Transverse colon (tissue), 4 donors: ENCODE data around the gene DYNC1I1. TPM values are rescaled to one million over a fixed set of nuclear protein-coding genes. Genes with fewer than 3 reads are reported as not detected.

ENCODE experiments used
- DNase-seq: peaks from one replicate; pipeline ENCODE4 v3.0.0-alpha.2; 2019
- H3K27ac ChIP-seq, 4 donors: fragments of 200-600 bp; sonication (generic); 2 replicates each; pipeline ENCODE4 v1.5.1; 2016 to 2018; ENCODE audit warnings: inconsistent platforms in 4 of 4
- H3K27me3 ChIP-seq: fragments of 200-600 bp; sonication (generic); 2 replicates; pipeline ENCODE4 v1.5.1; 2017; ENCODE audit warnings: inconsistent platforms
- H3K36me3 ChIP-seq, 4 donors: fragments of 200-600 bp; sonication (generic); 2 replicates each; pipeline ENCODE4 v1.5.1; 2017 to 2019; ENCODE audit warnings: inconsistent platforms in 4 of 4
- H3K4me1 ChIP-seq, 4 donors: fragments of 200-600 bp; sonication (generic); 2 replicates each; pipeline ENCODE4 v1.5.1; 2017 to 2020; ENCODE audit warnings: inconsistent platforms in 4 of 4
- H3K4me3 ChIP-seq, 4 donors: fragments of 200-600 bp; sonication (generic); 1 replicate in 1 of 4; 2 replicates in 3 of 4; pipeline versions ENCODE4 v1.5.1 to v1.6.1; 2017 to 2019; ENCODE audit warnings: inconsistent platforms in 4 of 4
- H3K9me3 ChIP-seq, 2 donors: fragments of 200-600 bp; sonication (generic); 2 replicates each; pipeline ENCODE4 v1.5.1; 2017 to 2019; ENCODE audit warnings: inconsistent platforms in 2 of 2
- CTCF ChIP-seq, 5 experiments: fragments of 200-600 bp in 3 of 5; fragments of 450-650 bp in 2 of 5; sonication (generic) in 3 of 5; IDR thresholded peaks; 1 replicate in 2 of 5; 2 replicates in 3 of 5; pipeline ENCODE4 v1.5.1; 2016 to 2017; ENCODE audit warnings: antibody characterized with exemption in 5 of 5, inconsistent platforms in 3 of 5, mild to moderate bottlenecking in 2 of 5, moderate library complexity in 1 of 5
- EP300 ChIP-seq: sonication (generic); formaldehyde crosslinking; IDR thresholded peaks from one replicate; pipeline ENCODE4 v1.6.1; 2017; ENCODE audit warnings: antibody characterized with exemption, low read depth
- POLR2A ChIP-seq: fragments of 450-650 bp; IDR thresholded peaks from one replicate; pipeline ENCODE4 v1.6.1; 2016; ENCODE audit warnings: antibody characterized with exemption, mild to moderate bottlenecking, moderate library complexity
- POLR2AphosphoS5 ChIP-seq, 3 donors: sonication (generic); formaldehyde crosslinking; IDR thresholded peaks; one replicate each; pipeline ENCODE4 v1.6.1; 2016; ENCODE audit warnings: antibody characterized with exemption in 3 of 3
- WGBS, 2 donors: methylation state at CpG; one replicate each; pipeline ENCODE4 v1.1.5; 2018; ENCODE audit warnings: low coverage in 1 of 2; 5-methylcytosine and 5-hydroxymethylcytosine counted together
- in situ Hi-C, 4 donors: fragments of 200-750 bp; cut with MboI; loops; one replicate each; pipeline versions ENCODE4 v1.15.0 to v1.15.1; 2017; ENCODE audit warnings: low sequenced_read_pairs in 3 of 4, low pct_ligation_motif_present in 1 of 4, low pct_unique_long_range_greater_than_20kb in 1 of 4
- intact Hi-C: fragments of 100-400 bp; cut with DNase I; formaldehyde crosslinking; loops from one replicate; pipeline ENCODE4 v1.15.1; 2023; ENCODE audit warnings: low total_unique reads
- total RNA-seq, 4 donors: library from RNA; depleted of rRNA; stranded (reverse); fragments of >200 nt; gene quantifications; one replicate each; pipeline ENCODE4 v1.1.0, GENCODE V29; 2016

Gene DYNC1I1
- total RNA-seq, 4 donors from 2014 or later = 1.8 to 37.0 (median 7.4) TPM

DNA sequence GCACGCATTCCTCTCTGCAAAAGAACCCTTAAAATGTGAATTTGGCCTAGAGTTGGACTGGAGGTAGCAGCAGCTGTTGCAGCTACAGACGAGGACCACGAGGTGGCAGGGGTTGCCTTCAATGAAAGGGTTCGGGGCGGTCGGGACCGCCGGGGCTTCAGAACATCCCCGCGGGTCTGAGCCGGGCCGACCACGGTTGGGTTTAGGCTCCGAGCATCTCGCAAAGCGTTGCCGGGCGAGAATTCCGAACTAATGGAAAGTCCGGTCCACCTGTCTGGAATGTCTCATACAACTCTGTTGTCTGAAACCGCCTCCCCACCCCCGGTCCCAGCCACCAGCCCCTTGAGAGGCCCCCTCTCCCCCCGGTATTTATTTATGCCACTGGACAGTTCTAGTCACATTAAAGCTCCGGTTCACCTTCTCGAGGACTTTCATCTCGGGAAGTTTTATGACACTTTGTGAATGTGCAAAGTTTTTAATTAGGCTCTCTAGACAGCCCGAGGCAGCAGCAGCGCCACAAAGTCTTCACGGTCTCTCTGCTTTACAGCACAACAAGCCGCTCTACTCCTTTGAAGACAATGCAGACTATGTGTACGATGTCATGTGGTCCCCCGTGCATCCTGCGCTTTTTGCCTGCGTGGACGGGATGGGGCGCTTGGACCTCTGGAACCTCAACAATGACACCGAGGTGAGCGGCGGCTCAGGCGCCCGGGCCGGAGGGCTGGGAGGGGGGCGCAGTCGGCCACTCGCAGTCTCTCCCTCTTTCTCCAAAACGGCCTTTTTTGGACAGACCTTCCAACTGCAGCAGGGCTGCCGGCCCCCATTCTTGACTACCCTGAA, 303.4 kb downstream of the DYNC1I1 start:
- peak; percentile 41 for DNase-seq
- Histone ChIP-seq H3K4me1 (peaks cover 5 to 8% (median 6%) of the 10 kb centered on the region in 4 donors), H3K36me3 (no peaks in the 10 kb centered on the region), H3K27me3 (peaks cover 34% of the 10 kb centered on the region), H3K27ac (no peak overlapping the region), H3K4me3 (peak overlapping the region; percentile 15 to 50 (median 26)), H3K9me3 (no peaks in the 10 kb centered on the region)
- TF ChIP-seq EP300 (no peak), POLR2A (no peak), CTCF (IDR thresholded peaks at IDR 0.05) (peak; percentile 55 to 75 (median 72))
- in situ Hi-C loops = loop anchor here in 1 of 4 donors (10.0 kb wide), 1 partner anchor 959 kb away; no protein-coding TSS in a partner anchor
- 3% methylated on average over 5 to 47 of the region's 47 CpGs for WGBS, 2 donors
- intact Hi-C loops = loop anchor here (10.0 kb wide), 1 partner anchor 949 kb away; the partner anchor contains the start of gene DLX5

DNA sequence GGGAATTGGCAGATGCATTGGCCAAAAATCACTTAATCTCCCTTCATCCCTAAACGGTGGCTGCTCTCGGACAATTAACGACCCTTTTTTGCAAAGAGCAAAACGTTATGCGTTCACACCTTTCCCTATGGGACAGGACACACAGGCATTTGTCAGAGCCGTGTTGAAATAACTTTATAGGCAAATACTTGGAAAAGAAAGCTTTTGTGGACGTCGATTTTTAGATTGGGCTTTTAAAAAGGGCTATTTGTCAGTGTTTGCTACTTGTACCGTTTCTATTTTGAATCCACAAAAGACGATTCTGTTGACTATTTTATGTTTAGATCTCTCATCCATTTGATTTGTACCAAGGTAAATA, 304.0 kb downstream of the DYNC1I1 start:
- Histone ChIP-seq H3K27ac (no peak overlapping the region), H3K4me1 (peaks cover 5 to 8% (median 6%) of the 10 kb centered on the region in 4 donors), H3K27me3 (peaks cover 34% of the 10 kb centered on the region), H3K36me3 (no peaks in the 10 kb centered on the region), H3K9me3 (no peaks in the 10 kb centered on the region), H3K4me3 (peak overlapping the region in 2 of 4 donors; percentile 30 to 50)
- intact Hi-C loops = loop anchor here (10.0 kb wide), 1 partner anchor 948 kb away; the partner anchor contains the start of gene DLX5
- in situ Hi-C loops = loop anchor here in 1 of 4 donors (10.0 kb wide), 1 partner anchor 958 kb away; no protein-coding TSS in a partner anchor
- no peak for TF ChIP-seq POLR2A
- TF ChIP-seq EP300 = no peak
- no peak for TF ChIP-seq CTCF (IDR thresholded peaks at IDR 0.05)
- TF ChIP-seq POLR2AphosphoS5 (IDR thresholded peaks at IDR 0.05) = no peak
- WGBS, 2 donors = 13% methylated on average over 10 of the region's 10 CpGs
- DNase-seq = no peak

DNA sequence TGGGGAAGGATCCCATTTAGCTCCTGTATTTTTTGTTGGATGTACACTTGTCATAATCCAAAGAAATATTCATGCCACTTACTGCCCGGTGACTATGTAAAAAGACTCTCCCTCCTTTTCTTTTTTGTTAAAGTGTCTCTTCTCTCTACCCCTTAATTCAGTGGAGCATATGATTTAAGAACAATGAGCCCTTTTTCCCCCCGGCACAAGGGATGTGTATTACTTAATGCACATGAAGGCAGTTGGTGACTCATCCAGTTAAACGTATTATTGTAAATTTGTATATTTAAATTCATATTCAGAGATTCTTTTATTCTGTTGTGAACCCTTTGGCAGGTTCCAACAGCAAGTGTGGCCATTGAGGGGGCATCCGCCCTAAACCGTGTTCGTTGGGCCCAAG, 307.7 kb downstream of the DYNC1I1 start:
- no peaks in the 10 kb centered on the region for H3K9me3 ChIP-seq
- no peak overlapping the region for H3K27ac ChIP-seq
- in situ Hi-C loops = no loop called here
- no peaks in the 10 kb centered on the region for H3K36me3 ChIP-seq
- H3K4me1 ChIP-seq = peaks cover 5 to 8% (median 6%) of the 10 kb centered on the region in 4 donors
- 82 to 90% methylated on average over 6 of the region's 6 CpGs for WGBS, 2 donors
- no peak for DNase-seq
- intact Hi-C loops = no loop called here
- peaks cover 34% of the 10 kb centered on the region for H3K27me3 ChIP-seq
- TF ChIP-seq POLR2A = no peak
- TF ChIP-seq CTCF (IDR thresholded peaks at IDR 0.05) = no peak
- TF ChIP-seq POLR2AphosphoS5 (IDR thresholded peaks at IDR 0.05) = no peak
- no peak for TF ChIP-seq EP300
- no peak overlapping the region for H3K4me3 ChIP-seq

DNA sequence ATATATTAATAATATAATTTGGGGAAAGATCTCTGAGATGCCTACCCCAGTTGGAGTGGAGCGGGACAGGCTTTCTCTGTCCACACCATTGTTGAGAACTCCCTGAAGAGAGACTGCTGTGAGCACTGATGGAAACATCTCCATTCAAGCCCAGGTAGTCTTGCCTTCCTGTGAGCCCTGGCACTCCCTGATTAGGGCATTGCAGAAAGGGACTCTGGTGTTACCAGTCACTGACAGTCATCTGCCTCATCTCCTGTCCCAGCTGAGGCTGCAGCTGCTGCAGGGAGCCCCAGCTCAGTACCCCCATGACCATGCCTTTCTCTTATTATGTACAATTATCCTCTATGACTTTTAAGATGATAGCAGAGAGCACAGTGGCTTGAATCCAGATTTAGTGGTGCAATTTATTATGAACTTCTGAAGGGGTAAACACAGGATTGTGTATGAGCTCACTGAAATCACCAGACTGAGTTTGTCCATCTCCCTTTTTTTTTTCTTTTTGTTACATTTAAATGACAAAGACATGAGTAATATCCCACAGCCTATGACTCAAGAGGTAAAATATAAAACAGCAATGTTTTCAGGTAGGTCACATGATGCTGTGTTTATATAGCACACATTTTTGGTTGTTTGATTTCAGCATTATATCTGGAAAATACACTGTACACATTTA, 312.7 kb downstream of the DYNC1I1 start:
- 83 to 100% methylated on average over 1 of the region's 1 CpG for WGBS, 2 donors
- no peak for TF ChIP-seq POLR2A
- TF ChIP-seq EP300 = no peak
- TF ChIP-seq CTCF (IDR thresholded peaks at IDR 0.05) = no peak
- TF ChIP-seq POLR2AphosphoS5 (IDR thresholded peaks at IDR 0.05) = no peak
- intact Hi-C loops = no loop called here
- Histone ChIP-seq H3K27ac (no peak overlapping the region), H3K27me3 (no peaks in the 10 kb centered on the region), H3K4me1 (peaks cover 0 to 5% (median 0%) of the 10 kb centered on the region in 4 donors), H3K4me3 (no peak overlapping the region), H3K9me3 (no peaks in the 10 kb centered on the region), H3K36me3 (no peaks in the 10 kb centered on the region)
- no peak for DNase-seq
- in situ Hi-C loops = no loop called here
